ENCODE measurements around the gene CELF5. TPM values are rescaled to one million over a fixed set of nuclear protein-coding genes. Genes with fewer than 3 reads are reported as not detected.

The CELF5 gene
- total and polyA plus RNA-seq, 9 of the 15 experiments (the other 6 are each of a cell fraction or from before 2014, with no cell fraction given): 0.01 to 0.56 (median 0.22) TPM

DNA sequence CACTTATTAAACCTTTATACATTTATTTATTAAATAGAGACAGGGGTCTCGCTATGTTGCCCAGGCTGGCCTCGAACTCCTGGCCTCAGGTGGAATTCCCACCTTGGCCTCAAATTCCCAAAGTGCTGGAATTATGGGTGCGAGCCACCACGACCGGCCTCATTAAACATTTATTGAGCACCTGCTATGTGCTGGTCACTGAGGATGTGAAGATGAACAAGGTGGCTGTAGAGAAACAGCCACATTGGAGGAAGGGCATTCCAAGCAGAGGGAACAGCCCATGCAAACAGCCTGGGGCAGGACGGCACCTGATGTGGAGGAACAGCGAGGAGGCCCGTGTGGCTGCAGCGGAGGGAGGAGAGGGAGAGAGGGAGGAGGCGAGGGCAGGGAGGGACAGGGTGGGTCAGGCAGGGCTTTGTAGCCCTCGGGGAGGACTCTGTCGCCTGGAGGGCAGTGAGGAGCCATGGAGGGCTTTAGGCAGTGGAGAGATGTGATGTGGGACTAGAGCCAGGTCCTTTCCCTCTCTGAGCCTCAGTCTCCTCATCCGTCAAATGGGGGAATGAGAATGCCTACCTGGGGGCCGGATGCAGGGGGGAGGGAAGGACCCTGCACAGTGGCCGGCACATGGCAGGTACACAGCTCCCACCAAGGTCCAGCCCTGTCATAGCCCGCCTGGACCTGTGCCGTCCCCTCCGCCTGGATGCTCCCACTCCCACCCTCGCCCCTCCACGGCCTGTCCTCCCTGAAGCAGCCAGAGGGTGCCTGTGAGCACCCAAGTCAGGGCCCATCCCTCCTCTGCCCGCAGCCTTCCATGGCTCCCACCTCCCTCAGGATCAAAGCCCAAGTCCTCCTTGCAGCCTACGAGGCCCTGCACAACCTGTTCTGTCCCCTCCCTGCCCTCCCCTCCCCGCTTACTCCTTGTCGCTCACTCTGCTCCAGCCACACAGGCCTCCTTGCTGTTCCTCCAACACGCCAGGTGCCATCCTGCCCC lies 120.4 kb downstream of the CELF5 start (continued):
- TF ChIP-seq, protein P1, sequence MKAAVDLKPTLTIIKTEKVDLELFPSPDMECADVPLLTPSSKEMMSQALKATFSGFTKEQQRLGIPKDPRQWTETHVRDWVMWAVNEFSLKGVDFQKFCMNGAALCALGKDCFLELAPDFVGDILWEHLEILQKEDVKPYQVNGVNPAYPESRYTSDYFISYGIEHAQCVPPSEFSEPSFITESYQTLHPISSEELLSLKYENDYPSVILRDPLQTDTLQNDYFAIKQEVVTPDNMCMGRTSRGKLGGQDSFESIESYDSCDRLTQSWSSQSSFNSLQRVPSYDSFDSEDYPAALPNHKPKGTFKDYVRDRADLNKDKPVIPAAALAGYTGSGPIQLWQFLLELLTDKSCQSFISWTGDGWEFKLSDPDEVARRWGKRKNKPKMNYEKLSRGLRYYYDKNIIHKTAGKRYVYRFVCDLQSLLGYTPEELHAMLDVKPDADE (conservative IDR thresholded peaks at IDR 0.05; ENCODE audit: control insufficient read depth, low read depth, low read length): no peak
- TF ChIP-seq KDM1A (IDR thresholded peaks at IDR 0.05) (peak in 1 of 2 experiments; percentile 39; a peak in 2 of 4 replicates), SRSF7 (optimal IDR thresholded peaks at IDR 0.05; ENCODE audit: low read depth, low read length) (no peak)

GRCh38 chr19:3345850-3346460 lies 121.5 kb downstream of the CELF5 start:
- Histone ChIP-seq H3K9me3 (replicated peaks; ENCODE audit: control insufficient read depth, insufficient read depth, low read depth, low read length) (no peaks in the 10 kb centered on the region), H3K4me1 (replicated peaks in 1 of 2; ENCODE audit: control insufficient read depth in 2 of 2, insufficient read depth in 2 of 2, low read length in 2 of 2) (peaks cover 0 to 28% of the 10 kb centered on the region in 2 experiments; a peak in 3 of 5 replicates), H3K9ac (ENCODE audit: insufficient read depth in 1 of 2, low read depth in 2 of 2, low read length in 2 of 2) (peak overlapping the region in 1 of 2 experiments; percentile 45; a peak in 2 of 4 replicates), H4K20me1 (replicated peaks; ENCODE audit: control insufficient read depth, insufficient read depth, low read length) (no peaks in the 10 kb centered on the region), H3K27me3 (ENCODE audit: control insufficient read depth in 2 of 2, insufficient read depth in 2 of 2, low read length in 2 of 2) (no peaks in the 10 kb centered on the region), H3K4me2 (ENCODE audit: insufficient read depth, low read length) (no peak overlapping the region), H3K4me3 (no peak overlapping the region), H3K36me3 (ENCODE audit: control insufficient read depth, insufficient read depth, low read length) (no peaks in the 10 kb centered on the region), H3K9me1 (ENCODE audit: control insufficient read depth, insufficient read depth, low read length) (no peaks in the 10 kb centered on the region), H3K27ac (ENCODE audit: extremely low read depth, low read depth, low read length) (no peak overlapping the region), H2AFZ (ENCODE audit: low read depth, low read length) (no peak overlapping the region), H3K79me2 (ENCODE audit: control insufficient read depth, insufficient read depth, low read length) (no peaks in the 10 kb centered on the region)
- no TSS peak for BruUV-seq (replicated peaks)
- WGBS (ENCODE audit: insufficient coverage, low coverage, missing lambda C conversion rate): 44% methylated on average over 14 of the region's 15 CpGs
- TF ChIP-seq ZKSCAN8 (CRISPR knock-in tag; IDR thresholded peaks at IDR 0.05): peak; percentile 68; the same call in 1 of the 2 replicates
- no peak for TF ChIP-seq MCM5 (IDR thresholded peaks at IDR 0.05; ENCODE audit: low read depth)
- TF ChIP-seq ARID1B (IDR thresholded peaks at IDR 0.05): no peak
- intact Hi-C loops (cut with micrococcal nuclease): no loop called here
- no peak for FAIRE-seq
- no peak for DNase-seq (ENCODE audit: extremely low read depth in 1 of 4, low spot score in 3 of 4)
- in situ Hi-C loops (cut with MboI): no loop called here
- ATAC-seq: no peak
- CTCF ChIA-PET (ENCODE audit: low intra/inter-chr PET ratio): no interaction called here
- POLR2A ChIA-PET: no interaction called here

Other genes with a start within 250 kb of the CELF5 start
Only the 7 nearest of the 8 such genes appear.
- gene TLE2, start 195.4 kb upstream of the CELF5 start, total RNA-seq (2014; rRNA removed): 5.5 and 6.4 TPM in 2 replicates
- gene TLE2, start 195.4 kb upstream of the CELF5 start, total RNA-seq (2014; rRNA removed; fragmentation: Illumina TruSeq; extraction: Trizol): 2.4 and 2.7 TPM in 2 replicates
- 4.4 and 4.5 TPM in 2 replicates for gene TLE2, start 195.4 kb upstream of the CELF5 start, total RNA-seq (2015; rRNA removed; fragmentation: Illumina TruSeq; extraction: Trizol)
- gene TLE2, start 195.4 kb upstream of the CELF5 start, total RNA-seq (2021): 13.1 and 15.2 TPM in 2 replicates
- 10.7 and 12.0 TPM in 2 replicates for gene TLE2, start 195.4 kb upstream of the CELF5 start, polyA plus RNA-seq (2011; rRNA removed)
- 6.2 and 8.8 TPM in 2 replicates for gene TLE2, start 195.4 kb upstream of the CELF5 start, polyA plus RNA-seq (2014; fragmentation: Illumina TruSeq; extraction: Trizol)
- under 1 TPM; 0.35 to 0.53 TPM for gene TLE2, start 195.4 kb upstream of the CELF5 start, polyA plus RNA-seq (2014; fragmentation: Nextera tagmentation; extraction: Ambion mirVana)
- 10.5 and 10.6 TPM in 2 replicates for gene TLE2, start 195.4 kb upstream of the CELF5 start, polyA plus RNA-seq (2014; rRNA removed)
- gene TLE5, start 162.2 kb upstream of the CELF5 start, total RNA-seq (2014; rRNA removed): 264 and 355 TPM in 2 replicates
- gene TLE5, start 162.2 kb upstream of the CELF5 start, total RNA-seq (2014; rRNA removed; fragmentation: Illumina TruSeq; extraction: Trizol): 75.8 and 89.1 TPM in 2 replicates
- gene TLE5, start 162.2 kb upstream of the CELF5 start, total RNA-seq (2015; rRNA removed; fragmentation: Illumina TruSeq; extraction: Trizol): 172 and 178 TPM in 2 replicates
- gene TLE5, start 162.2 kb upstream of the CELF5 start, total RNA-seq (2021): 347 and 360 TPM in 2 replicates
- gene TLE5, start 162.2 kb upstream of the CELF5 start, polyA plus RNA-seq (2011; rRNA removed): 280 and 366 TPM in 2 replicates
- gene TLE5, start 162.2 kb upstream of the CELF5 start, polyA plus RNA-seq (2014; fragmentation: Illumina TruSeq; extraction: Trizol): 235 and 381 TPM in 2 replicates
- gene TLE5, start 162.2 kb upstream of the CELF5 start, polyA plus RNA-seq (2014; fragmentation: Nextera tagmentation; extraction: Ambion mirVana): 1 to 10 TPM; 2.0 to 6.2 TPM
- 316 and 334 TPM in 2 replicates for gene TLE5, start 162.2 kb upstream of the CELF5 start, polyA plus RNA-seq (2014; rRNA removed)
- gene GNA11, start 130.3 kb upstream of the CELF5 start, total RNA-seq (2014; rRNA removed): 14.5 and 19.3 TPM in 2 replicates
- gene GNA11, start 130.3 kb upstream of the CELF5 start, total RNA-seq (2014; rRNA removed; fragmentation: Illumina TruSeq; extraction: Trizol): 7.0 and 12.7 TPM in 2 replicates
- gene GNA11, start 130.3 kb upstream of the CELF5 start, total RNA-seq (2015; rRNA removed; fragmentation: Illumina TruSeq; extraction: Trizol): 13.4 and 16.5 TPM in 2 replicates
- gene GNA11, start 130.3 kb upstream of the CELF5 start, total RNA-seq (2021): 24.3 and 24.8 TPM in 2 replicates
- 3.6 and 9.7 TPM in 2 replicates for gene GNA11, start 130.3 kb upstream of the CELF5 start, polyA plus RNA-seq (2011; rRNA removed)
- gene GNA11, start 130.3 kb upstream of the CELF5 start, polyA plus RNA-seq (2014; fragmentation: Illumina TruSeq; extraction: Trizol): 23.5 and 24.5 TPM in 2 replicates
- gene GNA11, start 130.3 kb upstream of the CELF5 start, polyA plus RNA-seq (2014; fragmentation: Nextera tagmentation; extraction: Ambion mirVana): under 1 TPM; 0.18 to 0.21 TPM
- gene GNA11, start 130.3 kb upstream of the CELF5 start, polyA plus RNA-seq (2014; rRNA removed): 16.6 and 18.2 TPM in 2 replicates
- gene GNA15, start 88.6 kb upstream of the CELF5 start, total RNA-seq (2014; rRNA removed): 0.09 TPM in 1 of 2 replicates, not detected in the other
- gene GNA15, start 88.6 kb upstream of the CELF5 start, total RNA-seq (2014; rRNA removed; fragmentation: Illumina TruSeq; extraction: Trizol): 0.07 and 0.13 TPM in 2 replicates
- gene GNA15, start 88.6 kb upstream of the CELF5 start, total RNA-seq (2015; rRNA removed; fragmentation: Illumina TruSeq; extraction: Trizol): 0.19 and 0.22 TPM in 2 replicates
- 0.13 and 0.24 TPM in 2 replicates for gene GNA15, start 88.6 kb upstream of the CELF5 start, total RNA-seq (2021)
- gene GNA15, start 88.6 kb upstream of the CELF5 start, polyA plus RNA-seq (2011; rRNA removed): 0.19 and 0.22 TPM in 2 replicates
- 0.10 and 0.22 TPM in 2 replicates for gene GNA15, start 88.6 kb upstream of the CELF5 start, polyA plus RNA-seq (2014; fragmentation: Illumina TruSeq; extraction: Trizol)
- under 1 TPM in 1 of 2 experiments, not detected in 1; 0.03 TPM for gene GNA15, start 88.6 kb upstream of the CELF5 start, polyA plus RNA-seq (2014; fragmentation: Nextera tagmentation; extraction: Ambion mirVana)
- 0.11 and 0.35 TPM in 2 replicates for gene GNA15, start 88.6 kb upstream of the CELF5 start, polyA plus RNA-seq (2014; rRNA removed)
- not detected in 2 replicates for gene S1PR4, start 45.9 kb upstream of the CELF5 start, total RNA-seq (2014; rRNA removed)
- not detected in 2 replicates for gene S1PR4, start 45.9 kb upstream of the CELF5 start, total RNA-seq (2014; rRNA removed; fragmentation: Illumina TruSeq; extraction: Trizol)
- gene S1PR4, start 45.9 kb upstream of the CELF5 start, total RNA-seq (2015; rRNA removed; fragmentation: Illumina TruSeq; extraction: Trizol): not detected in 2 replicates
- gene S1PR4, start 45.9 kb upstream of the CELF5 start, total RNA-seq (2021): 0.18 and 0.27 TPM in 2 replicates
- gene S1PR4, start 45.9 kb upstream of the CELF5 start, polyA plus RNA-seq (2011; rRNA removed): not detected in 2 replicates
- gene S1PR4, start 45.9 kb upstream of the CELF5 start, polyA plus RNA-seq (2014; fragmentation: Illumina TruSeq; extraction: Trizol): not detected in 2 replicates
- gene S1PR4, start 45.9 kb upstream of the CELF5 start, polyA plus RNA-seq (2014; fragmentation: Nextera tagmentation; extraction: Ambion mirVana): not detected
- 0.07 TPM in 1 of 2 replicates, not detected in the other for gene S1PR4, start 45.9 kb upstream of the CELF5 start, polyA plus RNA-seq (2014; rRNA removed)
- gene NCLN, start 38.7 kb upstream of the CELF5 start, total RNA-seq (2014; rRNA removed): 49.3 and 79.1 TPM in 2 replicates
- gene NCLN, start 38.7 kb upstream of the CELF5 start, total RNA-seq (2014; rRNA removed; fragmentation: Illumina TruSeq; extraction: Trizol): 11.6 and 20.2 TPM in 2 replicates
- 39.7 and 47.4 TPM in 2 replicates for gene NCLN, start 38.7 kb upstream of the CELF5 start, total RNA-seq (2015; rRNA removed; fragmentation: Illumina TruSeq; extraction: Trizol)
- 120 and 126 TPM in 2 replicates for gene NCLN, start 38.7 kb upstream of the CELF5 start, total RNA-seq (2021)
- gene NCLN, start 38.7 kb upstream of the CELF5 start, polyA plus RNA-seq (2011; rRNA removed): 39.6 and 55.9 TPM in 2 replicates
- gene NCLN, start 38.7 kb upstream of the CELF5 start, polyA plus RNA-seq (2014; fragmentation: Illumina TruSeq; extraction: Trizol): 25.6 and 56.1 TPM in 2 replicates
- gene NCLN, start 38.7 kb upstream of the CELF5 start, polyA plus RNA-seq (2014; fragmentation: Nextera tagmentation; extraction: Ambion mirVana): 1 to 10 TPM; 3.8 to 5.9 TPM
- 58.0 and 62.8 TPM in 2 replicates for gene NCLN, start 38.7 kb upstream of the CELF5 start, polyA plus RNA-seq (2014; rRNA removed)
- gene NFIC, start 141.9 kb downstream of the CELF5 start, total RNA-seq (2014; rRNA removed): 14.1 and 15.7 TPM in 2 replicates
- 3.0 and 3.7 TPM in 2 replicates for gene NFIC, start 141.9 kb downstream of the CELF5 start, total RNA-seq (2014; rRNA removed; fragmentation: Illumina TruSeq; extraction: Trizol)
- 6.9 and 8.4 TPM in 2 replicates for gene NFIC, start 141.9 kb downstream of the CELF5 start, total RNA-seq (2015; rRNA removed; fragmentation: Illumina TruSeq; extraction: Trizol)
- gene NFIC, start 141.9 kb downstream of the CELF5 start, total RNA-seq (2021): 57.3 and 62.1 TPM in 2 replicates
- gene NFIC, start 141.9 kb downstream of the CELF5 start, polyA plus RNA-seq (2011; rRNA removed): 2.0 and 2.9 TPM in 2 replicates
- 17.2 and 26.2 TPM in 2 replicates for gene NFIC, start 141.9 kb downstream of the CELF5 start, polyA plus RNA-seq (2014; fragmentation: Illumina TruSeq; extraction: Trizol)
- gene NFIC, start 141.9 kb downstream of the CELF5 start, polyA plus RNA-seq (2014; fragmentation: Nextera tagmentation; extraction: Ambion mirVana): under 1 TPM; 0.71 to 0.99 TPM
- gene NFIC, start 141.9 kb downstream of the CELF5 start, polyA plus RNA-seq (2014; rRNA removed): 14.1 and 15.9 TPM in 2 replicates

All from K562 (cell line).